HG02642 (cell line): ENCODE measurements around the gene PMS1.
"Not testable (repeated sequence)": the region's sequence is repeated elsewhere in the genome, so short reads cannot be mapped to it uniquely, and the experiment has no call there.

Experiments used
- ATAC-seq: cut with Tn5 transposase; IDR thresholded peaks from one replicate; pipeline ENCODE4 v1.9.1; 2021; ENCODE audit warnings: mild to moderate bottlenecking; ENCODE audit not compliant: unreplicated experiment, poor library complexity

Gene PMS1

DNA sequence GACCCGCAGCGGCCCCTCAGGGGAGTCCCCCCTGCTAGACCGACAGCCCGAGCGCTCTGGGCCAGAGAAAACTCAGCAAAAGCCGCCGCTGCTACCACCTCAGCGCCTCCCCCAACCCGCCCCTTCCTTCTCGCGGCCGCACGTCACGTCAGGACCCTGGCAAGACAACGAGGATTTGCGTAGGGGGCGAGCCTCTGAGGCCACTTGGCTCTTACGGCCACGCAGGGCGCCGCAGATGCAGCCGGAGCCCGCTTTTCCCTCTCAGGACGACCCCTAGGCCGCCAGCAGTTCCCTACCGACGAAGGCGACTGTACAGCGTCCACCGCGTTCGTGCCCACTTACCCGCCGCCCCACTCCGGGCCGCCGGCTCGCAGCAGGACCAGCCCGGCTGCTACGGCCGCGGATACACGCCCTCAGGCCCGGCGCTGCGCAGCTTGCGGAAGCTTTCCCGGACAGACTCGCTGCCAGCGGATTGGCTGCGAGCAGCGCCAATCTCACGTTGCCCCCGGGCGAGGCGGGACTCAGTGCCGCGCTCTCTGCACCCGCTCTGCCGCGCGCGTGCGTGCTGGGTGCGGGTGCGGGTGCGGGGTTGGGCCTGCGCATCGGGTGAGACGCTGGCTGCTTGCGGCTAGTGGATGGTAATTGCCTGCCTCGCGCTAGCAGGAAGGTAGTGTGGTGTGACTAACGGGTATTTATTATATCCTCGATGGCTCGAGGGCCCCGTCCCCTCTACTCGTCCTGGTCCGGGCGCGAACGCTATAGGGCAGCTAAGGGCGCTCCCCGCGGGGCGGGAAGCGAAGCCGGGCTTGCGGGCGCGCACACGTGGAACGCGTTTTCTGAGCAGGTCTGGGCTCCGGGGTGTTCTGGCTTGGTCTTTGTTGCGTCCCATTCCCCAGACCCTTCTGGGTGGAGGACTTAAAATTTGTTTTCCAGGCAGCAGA, at the start of gene PMS1, which contains the start of gene ORMDL1:
Gene PMS1 (plus strand): TSS at position 524 of the 941 bp plus-strand sequence. CDS start 7,360 bp downstream, outside the sequence.
Gene ORMDL1 (minus strand): TSS at position 413 of the 941 bp plus-strand sequence. CDS start 1,744 bp downstream, outside the sequence.
- ATAC-seq: peak; percentile 96

DNA sequence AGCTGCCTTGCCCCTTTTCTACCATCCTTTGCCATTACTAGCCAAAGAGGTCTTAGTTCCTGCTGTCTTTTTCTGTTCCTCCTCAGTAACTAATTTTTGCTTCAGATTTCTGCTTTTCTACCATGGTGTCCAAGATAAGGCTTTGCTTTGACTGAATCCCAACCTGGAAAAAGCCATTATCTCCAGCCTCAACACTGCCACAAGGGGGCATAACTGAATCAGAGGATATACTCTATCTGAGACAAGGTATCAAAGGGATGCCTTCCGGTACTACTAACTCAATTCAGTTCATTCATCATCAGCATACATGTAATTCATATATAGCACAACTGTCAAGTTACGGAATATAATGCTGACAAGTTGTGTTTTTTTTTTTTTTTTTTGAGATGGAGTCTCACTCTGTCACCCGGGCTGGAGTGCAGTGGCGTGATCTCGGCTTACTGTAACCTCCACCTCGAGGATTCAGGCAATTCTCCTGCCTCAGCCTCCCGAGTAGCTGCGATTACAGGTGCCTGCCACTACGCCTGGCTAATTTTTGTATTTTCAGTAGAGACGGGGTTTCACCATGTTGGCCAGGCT, 33.1 kb upstream of the PMS1 start:
- ATAC-seq: peak; percentile 72

DNA sequence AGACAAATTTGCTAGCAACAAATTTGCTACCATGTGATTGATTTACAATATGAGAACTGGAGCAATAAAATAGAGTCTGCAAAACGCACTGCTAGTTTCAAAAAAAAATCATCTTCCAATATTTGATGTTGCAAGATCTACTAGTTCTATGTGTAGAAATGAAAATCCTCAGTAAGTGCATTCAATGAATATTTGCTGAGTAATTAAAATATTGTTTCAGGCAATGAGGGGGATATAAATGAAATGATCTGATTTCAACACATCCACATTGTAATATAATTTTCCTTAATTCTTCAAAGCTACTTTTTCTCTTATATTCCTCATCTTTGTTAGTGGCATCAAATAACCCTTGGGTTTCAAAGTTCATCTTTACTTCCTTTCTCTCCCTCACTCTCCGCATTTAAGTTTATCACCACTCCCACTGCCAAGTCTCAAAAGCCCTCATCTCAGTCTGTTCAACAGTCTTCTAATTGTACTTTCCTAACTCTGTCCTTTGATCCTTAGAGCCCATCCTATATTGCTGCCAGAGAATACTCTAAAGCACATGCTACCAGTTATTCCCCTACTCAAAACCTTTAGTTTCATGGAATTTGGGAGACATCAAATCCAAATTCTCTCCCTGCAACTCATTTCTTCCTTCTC, 27.8 kb upstream of the PMS1 start:
- ATAC-seq: no peak

DNA sequence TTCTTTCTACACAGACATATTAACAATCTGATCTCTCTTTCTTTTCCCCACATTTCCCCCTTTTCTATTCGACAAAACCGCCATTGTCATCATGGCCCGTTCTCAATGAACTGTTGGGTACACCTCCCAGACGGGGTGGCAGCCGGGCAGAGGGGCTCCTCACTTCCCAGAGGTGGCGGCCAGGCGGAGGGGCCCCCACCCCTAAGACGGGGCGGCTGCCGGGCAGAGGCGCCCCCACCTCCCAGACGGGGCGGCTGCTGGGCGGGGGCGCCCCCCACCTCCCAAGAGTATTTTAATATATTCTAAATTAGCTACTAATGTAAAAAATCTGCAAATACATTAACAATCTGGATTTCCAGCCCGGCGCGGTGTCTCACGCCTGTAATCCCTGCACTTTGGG, 24.1 kb upstream of the PMS1 start:
- ATAC-seq: not testable (repeated sequence)

DNA sequence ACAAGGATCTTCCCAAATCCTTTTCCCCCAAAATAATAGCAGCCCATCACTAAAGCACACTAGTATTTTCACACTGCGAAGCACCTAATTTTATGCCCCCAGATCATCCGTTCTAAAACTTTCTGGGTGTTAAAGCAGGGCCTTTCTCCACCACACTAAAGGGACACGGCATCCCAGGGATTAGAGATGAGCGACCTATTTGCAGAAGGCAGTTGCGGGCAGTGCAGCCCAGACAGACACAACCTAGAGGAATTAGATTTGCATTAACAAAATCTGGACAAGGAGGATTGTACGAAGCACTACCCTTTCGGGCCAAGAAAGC, 22.1 kb upstream of the PMS1 start:
- ATAC-seq: no peak

DNA sequence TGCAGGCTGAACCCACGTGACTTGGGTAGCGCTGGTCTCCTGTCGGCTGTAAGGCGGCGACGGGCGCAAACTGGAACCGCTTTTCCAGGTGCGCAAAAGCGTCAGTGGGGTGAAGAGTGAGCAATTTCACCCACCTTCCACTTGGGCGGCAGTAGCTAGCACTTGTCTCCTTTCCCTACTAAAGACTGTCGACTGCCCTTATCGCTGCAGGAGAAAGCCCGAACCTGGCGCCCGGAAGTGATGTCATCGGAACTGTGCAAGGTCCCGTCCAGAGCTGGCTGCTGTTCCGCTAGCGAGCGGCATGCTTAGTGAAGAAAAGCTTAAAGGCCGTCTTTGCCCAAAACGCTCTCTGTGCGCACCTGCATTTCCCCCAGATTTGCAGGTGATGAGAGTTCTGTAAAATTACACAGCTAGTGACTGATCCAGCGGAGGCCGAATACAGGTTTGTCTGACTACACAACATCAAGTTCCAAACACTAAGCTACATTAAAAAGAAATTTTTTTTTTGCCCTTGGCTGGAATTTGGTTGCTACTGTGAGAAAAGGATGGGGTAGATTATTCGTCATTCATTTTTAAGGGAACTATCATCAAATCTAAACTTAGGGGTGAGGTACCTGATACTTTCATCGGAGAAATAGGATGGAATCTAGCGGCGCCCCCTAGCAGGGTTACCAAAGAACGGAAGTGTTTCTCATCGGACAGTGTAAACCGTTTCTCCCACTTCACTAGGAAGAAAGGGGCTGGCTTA, 21.5 kb upstream of the PMS1 start, which contains the start of gene OSGEPL1:
Gene OSGEPL1 (minus strand): TSS at position 242 of the 748 bp plus-strand sequence. CDS start 1,152 bp downstream, outside the sequence.
- ATAC-seq: peak; percentile 98

DNA sequence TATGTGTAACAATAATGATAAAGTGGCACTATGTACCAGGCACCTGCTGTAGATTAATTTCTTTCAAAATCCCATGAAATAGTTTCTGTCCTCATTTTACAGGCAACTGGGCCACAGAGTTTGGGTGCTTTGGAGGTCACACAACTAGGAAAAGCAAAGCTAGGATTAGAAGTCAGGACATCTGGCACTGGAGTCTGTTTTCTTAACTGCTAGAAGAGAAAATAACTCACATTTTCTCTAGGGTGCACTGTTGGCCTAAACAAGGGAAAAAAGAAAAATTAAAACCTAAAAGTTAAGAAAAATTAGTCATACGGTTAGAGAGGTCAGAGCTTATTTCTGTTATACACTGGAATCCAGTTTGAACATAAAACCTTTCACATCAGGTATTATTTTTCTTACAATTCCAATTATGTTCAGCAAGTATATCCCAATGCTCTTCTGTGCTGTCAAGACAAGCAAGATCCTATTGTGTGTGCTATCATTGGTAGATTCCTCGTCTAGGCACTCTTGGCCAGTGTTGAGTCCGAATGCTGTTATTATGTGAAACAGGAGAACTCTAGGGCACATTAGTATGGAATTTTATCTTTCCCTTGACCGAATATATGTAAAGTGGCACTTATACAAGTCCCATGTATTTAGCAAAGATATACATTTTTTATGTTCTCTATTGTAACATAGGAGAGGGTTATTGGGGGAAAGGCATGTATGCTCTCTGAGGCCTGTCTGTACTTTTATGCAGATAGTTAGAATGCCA, 20.2 kb upstream of the PMS1 start:
- ATAC-seq: no peak

DNA sequence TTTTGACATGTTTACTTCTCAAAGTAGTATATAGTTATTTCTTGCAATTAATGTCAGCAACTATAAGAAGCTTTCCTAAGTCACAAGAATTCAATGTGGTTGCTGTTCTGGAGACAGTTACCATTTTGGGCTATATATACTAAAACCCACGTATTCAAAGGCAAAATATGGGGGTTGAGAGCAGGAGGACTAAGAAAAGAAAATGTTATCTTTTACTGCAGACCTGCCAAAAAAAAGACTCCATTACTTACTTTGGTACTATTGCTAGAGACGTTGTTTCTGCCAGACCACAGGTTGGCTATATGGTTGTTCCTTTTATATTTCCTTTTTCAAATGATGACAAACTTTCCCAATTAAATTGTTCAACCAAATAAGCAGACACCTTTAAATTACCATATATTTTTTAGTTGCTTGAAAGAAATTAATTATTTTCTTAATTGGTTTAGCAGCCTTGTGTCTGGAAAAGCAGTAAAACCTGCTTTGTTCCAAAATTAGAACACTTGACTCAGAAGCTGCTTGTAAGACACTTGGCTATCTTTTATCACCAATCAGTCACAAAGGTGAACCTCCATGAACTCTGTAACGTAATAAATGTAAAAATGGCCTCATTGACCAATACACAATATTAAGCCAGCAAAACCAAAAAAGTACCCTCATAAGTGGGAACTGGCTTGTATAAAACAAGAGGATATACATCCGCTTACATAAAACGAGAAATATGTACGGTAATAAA, 13.5 kb upstream of the PMS1 start:
- ATAC-seq: no peak

DNA sequence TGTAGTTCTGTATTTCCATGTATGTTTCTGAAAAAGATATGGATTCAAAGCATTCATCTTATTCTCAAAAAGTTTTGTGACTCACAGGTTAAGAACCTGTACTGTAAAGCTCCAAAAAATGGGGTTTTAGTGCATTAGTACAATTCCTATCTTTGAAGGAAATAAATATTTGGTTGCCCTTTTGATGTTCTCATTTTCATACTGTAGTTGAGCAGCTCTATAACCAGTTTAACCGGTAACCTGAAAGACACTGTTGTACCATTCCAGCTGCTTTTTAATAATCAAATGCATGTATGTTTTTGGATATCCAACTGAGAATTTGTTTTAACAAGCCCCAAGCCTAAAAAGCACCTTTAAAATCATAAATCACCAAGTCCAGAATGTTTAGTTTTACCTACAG, 12.0 kb upstream of the PMS1 start:
- no peak for ATAC-seq

DNA sequence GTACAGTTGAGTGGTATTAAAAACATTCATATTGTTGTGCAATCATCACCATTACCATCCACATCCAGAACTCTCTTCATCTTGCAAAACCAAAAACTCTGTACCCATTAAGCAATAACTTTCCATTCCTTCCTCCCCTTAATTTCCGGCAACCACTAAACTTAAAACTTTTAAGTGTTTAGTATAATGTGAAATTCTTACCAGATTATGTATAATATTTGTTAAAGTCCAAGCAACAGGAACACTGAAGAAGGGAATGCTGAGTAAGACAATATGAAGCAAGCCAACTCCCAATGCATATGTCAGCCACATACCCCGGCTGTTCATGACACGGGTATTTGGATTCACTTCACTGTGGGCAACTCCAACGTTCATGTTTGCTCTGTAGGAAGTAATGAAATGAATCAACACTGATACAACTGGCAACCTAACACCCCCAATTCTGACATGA, 2.0 kb upstream of the PMS1 start:
- no peak for ATAC-seq

DNA sequence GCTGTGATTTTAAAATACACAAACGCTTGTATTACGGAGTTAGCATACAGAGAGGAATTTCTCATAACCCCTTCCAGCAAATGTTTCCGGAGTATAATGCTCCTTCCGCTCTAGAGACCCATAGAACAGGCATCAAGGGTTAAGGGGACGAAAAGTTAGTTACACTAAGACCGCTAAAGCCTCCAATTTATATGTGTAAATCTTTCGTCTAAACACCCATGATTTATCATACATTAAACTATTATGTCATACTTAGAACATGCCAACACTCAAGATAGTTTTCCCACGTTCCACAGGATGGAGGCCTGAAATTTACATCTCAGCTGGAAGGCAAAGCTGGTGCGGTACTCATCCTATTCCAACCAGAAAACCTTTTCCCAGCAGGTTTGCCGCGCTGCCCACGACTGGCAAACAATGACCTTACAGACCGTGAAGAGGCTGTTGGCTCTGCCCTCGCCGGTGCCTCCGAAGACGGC, 761 bp upstream of the PMS1 start:
- peak; percentile 16 for ATAC-seq

DNA sequence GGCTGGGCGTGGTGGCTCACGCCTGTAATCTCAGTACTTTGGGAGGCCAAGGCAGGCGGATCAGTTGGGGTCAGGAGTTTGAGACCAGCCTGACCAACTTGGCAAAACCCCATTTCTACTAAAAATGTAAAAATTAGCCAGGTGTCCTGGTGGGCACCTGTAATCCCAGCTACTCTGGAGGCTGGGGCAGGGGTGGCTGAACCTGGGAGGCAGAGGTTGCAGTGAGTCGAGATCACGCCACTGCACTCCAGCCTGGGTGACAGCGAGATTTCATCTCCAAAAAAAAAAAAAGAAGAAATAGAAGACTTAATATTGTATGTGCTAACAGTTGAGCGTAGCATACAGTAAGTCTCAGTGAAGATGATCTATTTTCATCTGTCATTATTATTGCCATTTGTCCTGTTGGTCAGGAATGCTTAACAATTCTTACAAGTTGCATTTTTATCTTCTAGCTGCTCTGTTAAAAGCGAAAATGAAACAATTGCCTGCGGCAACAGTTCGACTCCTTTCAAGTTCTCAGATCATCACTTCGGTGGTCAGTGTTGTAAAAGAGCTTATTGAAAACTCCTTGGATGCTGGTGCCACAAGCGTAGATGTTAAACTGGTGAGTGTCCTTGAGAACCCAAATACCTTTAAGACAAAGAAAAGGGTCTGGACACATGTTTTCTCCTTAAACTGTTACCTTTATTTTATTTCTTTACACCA, 7.2 kb downstream of the PMS1 start:
- ATAC-seq: no peak

DNA sequence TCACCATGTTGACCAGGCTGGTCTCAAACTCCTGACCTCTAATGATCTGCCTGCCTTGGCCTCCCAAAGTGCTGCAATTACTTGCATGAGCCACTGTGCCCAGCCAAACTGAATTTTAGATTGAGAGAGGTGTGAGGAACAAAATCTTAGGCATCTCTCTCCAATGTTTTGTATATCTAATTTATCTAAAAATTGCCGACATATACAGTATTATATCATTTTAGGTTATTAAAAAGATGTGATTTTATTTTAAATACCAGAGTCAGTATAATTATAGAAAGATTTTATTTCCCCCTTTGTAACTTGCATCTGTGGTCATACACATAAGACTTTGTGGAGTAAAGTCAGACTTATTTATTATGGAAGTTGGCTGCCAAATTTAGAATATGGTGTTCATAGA, 10.1 kb downstream of the PMS1 start:
- no peak for ATAC-seq

DNA sequence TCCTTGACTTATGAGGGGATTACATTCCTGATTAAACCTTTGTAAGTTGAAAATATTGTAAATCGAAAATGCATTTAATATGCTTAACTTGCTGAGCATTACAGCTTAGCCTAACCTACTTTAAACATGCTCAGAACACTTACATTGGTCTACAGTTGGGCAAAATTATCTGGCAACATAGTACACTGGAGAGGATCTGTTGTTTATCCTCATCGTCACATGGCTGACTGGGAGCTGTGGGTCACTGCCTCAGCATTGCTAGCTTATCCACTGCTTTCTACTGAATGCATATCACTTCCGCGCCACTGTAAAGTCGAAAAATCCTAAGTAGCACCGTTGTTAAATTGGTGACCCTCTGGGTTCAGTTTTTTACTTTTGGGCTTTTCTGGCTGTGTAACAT, 13.7 kb downstream of the PMS1 start:
- ATAC-seq: no peak

DNA sequence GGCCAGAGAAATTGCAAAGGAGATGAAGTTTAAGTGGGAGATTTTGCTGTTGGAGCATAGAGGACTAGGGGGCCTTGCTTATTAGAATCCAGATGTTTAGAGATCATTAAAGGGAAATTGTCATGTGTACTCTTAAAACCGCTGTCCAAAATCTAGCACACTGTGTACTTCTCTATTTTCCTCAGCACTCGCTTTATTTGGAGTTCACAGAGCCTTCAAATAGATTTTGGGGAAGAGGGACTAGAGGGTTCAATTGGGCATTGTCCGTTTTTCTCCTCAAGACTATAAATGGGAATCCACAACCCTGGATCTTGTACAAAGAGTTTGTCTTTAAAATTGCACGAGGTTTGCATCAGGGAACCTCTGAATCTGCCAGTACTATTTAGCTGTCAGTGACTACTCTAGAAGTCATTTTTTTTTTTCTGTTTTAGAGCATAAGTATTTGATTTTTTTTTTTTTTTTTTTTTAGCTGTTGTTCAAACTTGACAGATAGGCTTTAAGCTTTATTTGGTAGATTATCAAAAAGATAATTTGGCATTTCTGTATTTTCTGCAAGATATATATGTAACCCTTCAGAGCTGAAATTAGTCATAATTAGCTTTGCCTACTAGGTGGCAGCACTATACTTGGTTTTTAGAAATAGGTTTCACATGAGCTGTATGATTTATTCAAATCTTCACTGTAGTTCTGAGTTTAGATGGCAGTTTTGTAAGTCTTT, 14.2 kb downstream of the PMS1 start:
- ATAC-seq: peak; percentile 74

DNA sequence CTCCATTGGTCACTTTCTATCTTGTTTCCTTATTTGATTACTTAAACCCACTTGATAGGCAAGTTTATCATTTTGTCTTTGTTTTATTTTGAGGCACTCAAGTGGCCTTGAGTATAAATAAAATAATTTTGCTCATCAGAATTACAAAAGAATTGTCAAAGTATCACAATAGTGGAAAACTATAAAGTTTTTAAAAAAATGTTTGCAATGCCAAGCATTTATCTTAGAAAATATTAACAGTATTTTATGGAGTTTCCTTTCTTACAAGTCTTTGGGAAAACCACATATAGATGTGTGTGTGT, 14.7 kb downstream of the PMS1 start:
- ATAC-seq: no peak

DNA sequence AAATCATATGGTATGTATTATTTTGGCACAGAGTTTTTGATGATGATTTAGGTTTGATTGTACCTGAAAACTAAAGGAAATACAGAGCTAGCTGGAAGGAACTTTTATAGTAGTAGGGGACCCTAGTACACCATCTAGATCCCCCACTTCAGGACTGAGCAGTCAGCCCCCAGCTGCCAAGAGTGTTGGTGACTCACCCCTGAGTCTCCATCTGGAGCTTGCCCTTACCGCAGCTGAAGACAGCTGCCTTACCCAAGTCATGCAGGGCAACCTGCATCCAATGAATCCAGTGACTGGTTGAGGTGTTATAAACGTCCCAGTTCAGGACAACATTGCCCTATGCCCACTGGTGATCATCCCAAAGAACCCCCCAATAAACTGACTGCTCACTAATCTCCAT, 15.3 kb downstream of the PMS1 start:
- ATAC-seq: no peak

DNA sequence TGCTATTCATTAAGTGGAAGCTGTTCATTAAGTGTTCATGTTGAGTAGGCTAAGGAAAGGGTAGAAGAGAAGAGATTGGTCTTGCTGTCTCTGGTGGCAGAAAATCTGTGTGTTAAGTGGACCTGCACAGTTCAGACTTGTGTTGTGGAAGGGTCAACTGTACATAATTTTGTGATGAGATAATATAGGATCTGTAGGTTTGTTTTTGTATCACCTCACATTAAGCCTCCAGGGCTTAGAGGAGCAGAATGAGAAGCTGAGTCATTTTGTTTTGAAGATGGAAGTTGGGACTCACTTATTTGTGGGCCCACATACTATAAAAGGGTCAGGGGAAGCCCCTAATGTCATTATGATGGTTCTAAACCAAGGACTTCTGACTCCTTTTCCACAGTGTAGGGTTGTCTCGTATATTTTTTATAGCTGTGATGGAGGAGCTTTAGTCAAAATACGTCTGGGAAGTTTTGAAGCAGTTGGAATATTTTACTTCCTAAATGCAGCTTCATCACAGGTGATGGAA, 18.2 kb downstream of the PMS1 start:
- no peak for ATAC-seq
